GM12875 (cell line): ENCODE results near the gene TPO.

Source experiments
- H3K4me3 ChIP-seq: one replicate; pipeline ENCODE4 v1.5.1; 2011; ENCODE audit warnings: low read depth, low read length, control low read depth
- CTCF ChIP-seq: IDR thresholded peaks from 2 replicates; pipeline ENCODE4 v1.5.1; 2011; ENCODE audit warnings: low read depth, mild to moderate bottlenecking, control low read depth, inconsistent platforms, low read length, moderate library complexity, borderline replicate concordance; ENCODE audit not compliant: insufficient read depth

The TPO gene

GRCh38 chr2:1542971-1543370, 129.7 kb downstream of the TPO start:
- no peak for TF ChIP-seq CTCF

GRCh38 chr2:1543776-1544477, 130.7 kb downstream of the TPO start:
- no peak for TF ChIP-seq CTCF
- no peak overlapping the region for H3K4me3 ChIP-seq

More at GRCh38 chr2:1542971-1543370, 129.7 kb downstream of the TPO start:
- H3K4me3 ChIP-seq: no peak overlapping the region

- H3K4me3 ChIP-seq: no peak overlapping the region
- TF ChIP-seq CTCF: no peak
Measured at GRCh38 chr2:1544478-1545069, 131.3 kb downstream of the TPO start.

- no peak overlapping the region for H3K4me3 ChIP-seq
- peak; percentile 68 for TF ChIP-seq CTCF
Measured at GRCh38 chr2:1546023-1546591, 132.8 kb downstream of the TPO start.

- no peak overlapping the region for H3K4me3 ChIP-seq
- TF ChIP-seq CTCF: peak; percentile 34; the same call in 1 of the 2 replicates
Measured at GRCh38 chr2:1546901-1547300, 133.6 kb downstream of the TPO start.

GRCh38 chr2:1548910-1549673, 135.8 kb downstream of the TPO start:
- no peak for TF ChIP-seq CTCF
- H3K4me3 ChIP-seq: no peak overlapping the region
